KMS-11 (cell line): ENCODE results near the gene PARD3B.

Experiments used
- H2AFZ ChIP-seq: fragments of 200-600 bp; sonication (generic); 2 replicates; pipeline ENCODE4 v1.6.1; 2016; ENCODE audit warnings: antibody characterized with exemption, mixed run types, low read depth
- H3K27ac ChIP-seq: fragments of 200-600 bp; sonication (generic); 2 replicates; pipeline ENCODE4 v1.6.1; 2016; ENCODE audit warnings: mild to moderate bottlenecking, mixed run types
- H3K27me3 ChIP-seq: fragments of 200-600 bp; sonication (generic); 2 replicates; pipeline ENCODE4 v1.6.1; 2017; ENCODE audit warnings: mild to moderate bottlenecking, low read depth, mixed run types, moderate library complexity; ENCODE audit not compliant: insufficient read depth
- H3K36me3 ChIP-seq: fragments of 200-600 bp; sonication (generic); 2 replicates; pipeline ENCODE4 v1.6.1; 2017; ENCODE audit warnings: mild to moderate bottlenecking, mixed run types; ENCODE audit not compliant: insufficient read depth
- H3K4me1 ChIP-seq: fragments of 200-600 bp; sonication (generic); 2 replicates; pipeline ENCODE4 v1.6.1; 2016; ENCODE audit warnings: mild to moderate bottlenecking, low read depth, mixed run types; ENCODE audit not compliant: poor library complexity, severe bottlenecking
- H3K4me2 ChIP-seq: fragments of 200-600 bp; sonication (generic); 2 replicates; pipeline ENCODE4 v1.7.0; 2016; ENCODE audit warnings: mild to moderate bottlenecking, mixed run types
- H3K4me3 ChIP-seq: fragments of 200-600 bp; sonication (generic); IDR thresholded peaks from 2 replicates; pipeline ENCODE4 v1.6.1; 2017; ENCODE audit warnings: low read depth, low read length, mixed read lengths; ENCODE audit not compliant: insufficient read depth
- H3K79me2 ChIP-seq: fragments of 200-600 bp; sonication (generic); 2 replicates; pipeline ENCODE4 v1.6.1; 2016; ENCODE audit warnings: low read depth, mixed run types; ENCODE audit not compliant: insufficient read depth
- H3K9ac ChIP-seq: fragments of 200-600 bp; sonication (generic); 2 replicates; pipeline ENCODE4 v1.6.1; 2016; ENCODE audit warnings: mild to moderate bottlenecking, mixed run types
- H4K20me1 ChIP-seq: fragments of 200-600 bp; sonication (generic); 2 replicates; pipeline ENCODE4 v1.6.1; 2016; ENCODE audit warnings: mild to moderate bottlenecking, mixed run types; ENCODE audit not compliant: insufficient read depth
- TF ChIP-seq, protein P1 (sequence below): fragments of 200-600 bp; sonication (generic); conservative IDR thresholded peaks from 2 replicates; pipeline ENCODE4 v1.6.1; 2017; ENCODE audit warnings: low read depth, mild to moderate bottlenecking, antibody characterized with exemption, low read length, moderate library complexity, mixed read lengths

Gene PARD3B

GRCh38 chr2:204899983-204900382 is 354.7 kb downstream of the PARD3B start:
- Histone ChIP-seq H3K36me3 (no peaks in the 10 kb centered on the region), H4K20me1 (no peaks in the 10 kb centered on the region), H3K4me3 (no peak overlapping the region), H3K9ac (no peak overlapping the region), H3K79me2 (no peaks in the 10 kb centered on the region), H3K27me3 (no peaks in the 10 kb centered on the region), H3K4me1 (no peaks in the 10 kb centered on the region), H3K4me2 (no peak overlapping the region), H3K27ac (no peak overlapping the region), H2AFZ (no peak overlapping the region)
- TF ChIP-seq, protein P1, sequence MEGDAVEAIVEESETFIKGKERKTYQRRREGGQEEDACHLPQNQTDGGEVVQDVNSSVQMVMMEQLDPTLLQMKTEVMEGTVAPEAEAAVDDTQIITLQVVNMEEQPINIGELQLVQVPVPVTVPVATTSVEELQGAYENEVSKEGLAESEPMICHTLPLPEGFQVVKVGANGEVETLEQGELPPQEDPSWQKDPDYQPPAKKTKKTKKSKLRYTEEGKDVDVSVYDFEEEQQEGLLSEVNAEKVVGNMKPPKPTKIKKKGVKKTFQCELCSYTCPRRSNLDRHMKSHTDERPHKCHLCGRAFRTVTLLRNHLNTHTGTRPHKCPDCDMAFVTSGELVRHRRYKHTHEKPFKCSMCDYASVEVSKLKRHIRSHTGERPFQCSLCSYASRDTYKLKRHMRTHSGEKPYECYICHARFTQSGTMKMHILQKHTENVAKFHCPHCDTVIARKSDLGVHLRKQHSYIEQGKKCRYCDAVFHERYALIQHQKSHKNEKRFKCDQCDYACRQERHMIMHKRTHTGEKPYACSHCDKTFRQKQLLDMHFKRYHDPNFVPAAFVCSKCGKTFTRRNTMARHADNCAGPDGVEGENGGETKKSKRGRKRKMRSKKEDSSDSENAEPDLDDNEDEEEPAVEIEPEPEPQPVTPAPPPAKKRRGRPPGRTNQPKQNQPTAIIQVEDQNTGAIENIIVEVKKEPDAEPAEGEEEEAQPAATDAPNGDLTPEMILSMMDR = no peak

DNA sequence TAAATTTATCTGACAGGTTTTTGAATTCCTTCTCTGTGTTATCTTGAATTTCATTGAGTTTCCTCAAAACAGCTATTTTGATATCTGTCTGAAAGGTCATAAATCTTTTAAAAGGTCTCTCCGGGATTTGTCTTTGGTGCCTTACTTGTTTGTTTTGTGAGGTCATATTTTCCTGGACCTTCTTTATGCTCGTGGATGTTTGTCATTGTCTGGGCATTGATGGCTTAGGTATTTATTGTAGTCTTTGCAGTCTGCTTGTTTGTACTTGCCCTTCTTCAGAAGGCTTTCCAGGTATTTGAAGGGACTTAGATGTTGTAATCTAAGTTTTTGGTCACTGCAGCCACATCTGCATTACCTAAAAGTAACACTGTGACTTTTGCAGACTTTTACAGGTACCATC is 355.2 kb downstream of the PARD3B start:
- Histone ChIP-seq H3K27ac (no peak overlapping the region), H3K9ac (no peak overlapping the region), H4K20me1 (no peaks in the 10 kb centered on the region), H2AFZ (no peak overlapping the region), H3K27me3 (no peaks in the 10 kb centered on the region), H3K36me3 (no peaks in the 10 kb centered on the region), H3K4me1 (no peaks in the 10 kb centered on the region), H3K79me2 (no peaks in the 10 kb centered on the region), H3K4me2 (no peak overlapping the region), H3K4me3 (no peak overlapping the region)
- TF ChIP-seq, protein P1 = no peak

DNA sequence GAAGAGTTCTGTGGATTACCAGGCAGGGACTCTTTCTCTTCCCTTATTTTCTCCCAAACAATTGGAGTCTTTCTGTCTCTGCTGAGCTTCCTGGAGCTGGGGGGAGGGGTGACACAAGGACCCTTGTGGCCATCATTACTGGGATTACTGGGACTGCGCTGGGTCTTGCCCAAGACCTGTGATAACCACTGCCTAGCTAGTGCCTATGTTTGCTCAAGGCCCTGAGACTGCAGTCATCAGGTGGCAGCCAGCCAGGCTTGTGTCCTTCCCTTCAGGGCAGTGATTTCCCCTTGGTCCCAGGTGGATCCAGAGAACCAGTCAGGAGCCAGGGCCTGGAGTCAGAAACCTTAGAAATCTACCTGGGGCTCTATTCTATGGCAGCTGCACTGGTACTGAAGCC is 355.6 kb downstream of the PARD3B start:
- H3K27ac ChIP-seq = no peak overlapping the region
- no peak overlapping the region for H3K4me2 ChIP-seq
- H3K36me3 ChIP-seq = no peaks in the 10 kb centered on the region
- TF ChIP-seq, protein P1 = no peak
- H3K4me1 ChIP-seq = no peaks in the 10 kb centered on the region
- H3K79me2 ChIP-seq = no peaks in the 10 kb centered on the region
- no peaks in the 10 kb centered on the region for H3K27me3 ChIP-seq
- H2AFZ ChIP-seq = no peak overlapping the region
- no peaks in the 10 kb centered on the region for H4K20me1 ChIP-seq
- H3K9ac ChIP-seq = no peak overlapping the region
- no peak overlapping the region for H3K4me3 ChIP-seq

DNA sequence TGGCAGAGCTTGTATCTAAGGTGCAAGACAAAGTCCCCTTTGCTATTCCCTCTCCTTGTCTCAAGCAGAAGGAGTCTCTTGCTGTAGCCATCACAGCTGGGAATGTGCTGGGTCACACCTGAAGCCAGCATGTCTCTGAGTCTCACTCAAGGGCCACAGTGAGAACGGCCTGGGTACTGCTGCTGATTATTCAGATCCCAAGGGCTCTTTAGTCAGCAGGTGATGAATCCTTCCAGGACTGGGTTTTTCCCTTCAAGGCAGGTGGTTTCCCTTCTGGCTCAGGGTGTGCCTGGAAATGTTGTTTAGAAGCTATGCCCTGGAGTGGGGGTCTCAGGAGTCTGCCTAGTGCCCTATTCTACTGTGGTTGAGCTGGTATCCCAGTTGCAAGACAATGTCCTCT is 356.3 kb downstream of the PARD3B start:
- TF ChIP-seq, protein P1 = no peak

More for the DNA sequence above, 356.3 kb downstream of the PARD3B start:
- Histone ChIP-seq H3K9ac (no peak overlapping the region), H3K36me3 (no peaks in the 10 kb centered on the region), H3K4me2 (no peak overlapping the region), H4K20me1 (no peaks in the 10 kb centered on the region), H3K27ac (no peak overlapping the region), H2AFZ (no peak overlapping the region), H3K4me1 (no peaks in the 10 kb centered on the region), H3K27me3 (no peaks in the 10 kb centered on the region), H3K4me3 (no peak overlapping the region), H3K79me2 (no peaks in the 10 kb centered on the region)
